GM12801 (cell line): ENCODE data around the gene S100A2.

Experiments
- TF ChIP-seq, protein P1 (sequence below): IDR thresholded peaks from one replicate; pipeline ENCODE4 v1.5.1; 2011; ENCODE audit warnings: control low read depth; ENCODE audit not compliant: insufficient read length; ENCODE audit errors: extremely low read depth

Gene S100A2

DNA sequence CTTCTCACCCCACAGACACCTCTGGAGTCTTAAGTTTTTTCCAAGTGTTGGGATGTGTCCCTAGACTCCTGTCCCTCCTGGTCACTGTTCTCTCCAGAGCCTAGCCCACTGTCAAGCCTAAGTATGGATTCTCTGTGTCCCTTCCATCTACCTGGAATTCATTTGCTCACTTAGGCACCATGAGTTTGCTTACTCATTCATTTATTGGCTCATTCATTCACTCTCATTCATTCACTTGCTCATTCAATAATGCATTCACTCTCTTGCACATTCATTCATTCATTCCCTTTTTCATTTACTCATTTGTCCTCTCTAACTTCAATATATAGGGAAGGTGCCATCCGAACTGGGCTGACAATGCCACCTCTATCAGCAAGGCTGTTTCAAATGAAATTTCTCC lies 45.7 kb upstream of the S100A2 start:
- TF ChIP-seq, protein P1, sequence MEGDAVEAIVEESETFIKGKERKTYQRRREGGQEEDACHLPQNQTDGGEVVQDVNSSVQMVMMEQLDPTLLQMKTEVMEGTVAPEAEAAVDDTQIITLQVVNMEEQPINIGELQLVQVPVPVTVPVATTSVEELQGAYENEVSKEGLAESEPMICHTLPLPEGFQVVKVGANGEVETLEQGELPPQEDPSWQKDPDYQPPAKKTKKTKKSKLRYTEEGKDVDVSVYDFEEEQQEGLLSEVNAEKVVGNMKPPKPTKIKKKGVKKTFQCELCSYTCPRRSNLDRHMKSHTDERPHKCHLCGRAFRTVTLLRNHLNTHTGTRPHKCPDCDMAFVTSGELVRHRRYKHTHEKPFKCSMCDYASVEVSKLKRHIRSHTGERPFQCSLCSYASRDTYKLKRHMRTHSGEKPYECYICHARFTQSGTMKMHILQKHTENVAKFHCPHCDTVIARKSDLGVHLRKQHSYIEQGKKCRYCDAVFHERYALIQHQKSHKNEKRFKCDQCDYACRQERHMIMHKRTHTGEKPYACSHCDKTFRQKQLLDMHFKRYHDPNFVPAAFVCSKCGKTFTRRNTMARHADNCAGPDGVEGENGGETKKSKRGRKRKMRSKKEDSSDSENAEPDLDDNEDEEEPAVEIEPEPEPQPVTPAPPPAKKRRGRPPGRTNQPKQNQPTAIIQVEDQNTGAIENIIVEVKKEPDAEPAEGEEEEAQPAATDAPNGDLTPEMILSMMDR, result no peak

DNA sequence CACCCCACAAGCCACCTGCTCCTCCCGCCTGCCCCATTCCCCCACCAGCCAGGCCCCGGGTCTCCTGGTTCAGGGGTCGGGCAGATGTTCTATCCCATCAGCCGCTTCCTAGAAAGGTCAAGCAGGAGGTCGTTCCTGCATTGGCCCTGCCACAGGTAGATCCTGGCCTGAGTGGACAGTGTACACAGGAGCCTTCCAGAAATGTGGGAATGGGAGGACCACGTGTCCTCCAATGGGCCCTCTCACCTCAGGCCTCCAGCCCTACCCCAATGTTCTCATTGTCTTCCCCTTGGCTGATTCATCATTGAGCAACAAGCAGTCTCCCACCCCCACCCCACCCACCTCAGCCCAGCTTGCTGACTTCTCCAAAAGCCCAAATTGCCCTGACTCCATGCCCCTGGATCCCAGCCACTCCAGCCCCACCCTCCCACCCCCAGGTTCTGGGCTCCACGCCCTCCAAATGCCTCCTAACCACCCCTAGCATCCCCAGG lies 45.2 kb upstream of the S100A2 start:
- TF ChIP-seq, protein P1, result no peak

DNA sequence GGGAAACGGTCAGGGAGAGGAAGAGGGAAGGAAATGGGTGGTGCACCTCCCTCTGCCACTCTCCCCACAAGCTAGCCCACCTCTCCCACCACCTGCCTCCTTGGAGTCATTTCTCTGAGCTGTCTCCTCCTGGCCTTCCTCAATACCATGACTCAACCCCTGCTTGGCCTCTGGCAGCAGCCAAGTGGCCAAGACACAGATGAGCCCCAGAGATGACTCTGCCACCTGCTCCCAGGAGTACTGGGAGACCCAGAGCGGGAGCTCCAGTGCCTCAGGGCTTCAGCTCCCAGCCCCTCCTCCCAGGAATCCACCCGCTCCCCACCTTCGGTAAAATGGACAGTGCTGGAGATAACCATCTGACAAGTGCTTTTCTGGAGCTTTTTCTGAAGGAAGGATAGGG lies 44.7 kb upstream of the S100A2 start:
- TF ChIP-seq, protein P1, result no peak

DNA sequence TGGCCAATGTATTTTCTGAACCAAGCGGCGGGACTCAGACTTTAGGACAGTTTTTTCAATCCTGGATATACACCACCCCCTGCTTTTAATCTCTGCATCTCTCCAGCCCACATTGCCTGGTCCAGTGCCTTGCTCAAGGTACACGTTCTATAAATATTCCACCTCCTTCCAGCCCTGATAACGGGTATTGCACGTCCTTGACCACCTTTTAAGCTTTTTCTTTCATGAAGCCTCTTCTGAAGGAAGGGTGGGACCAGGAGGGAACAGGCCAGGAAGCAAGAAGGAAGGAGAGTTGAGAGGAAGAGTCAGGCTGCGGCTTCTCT lies 43.9 kb upstream of the S100A2 start:
- TF ChIP-seq, protein P1, result no peak

DNA sequence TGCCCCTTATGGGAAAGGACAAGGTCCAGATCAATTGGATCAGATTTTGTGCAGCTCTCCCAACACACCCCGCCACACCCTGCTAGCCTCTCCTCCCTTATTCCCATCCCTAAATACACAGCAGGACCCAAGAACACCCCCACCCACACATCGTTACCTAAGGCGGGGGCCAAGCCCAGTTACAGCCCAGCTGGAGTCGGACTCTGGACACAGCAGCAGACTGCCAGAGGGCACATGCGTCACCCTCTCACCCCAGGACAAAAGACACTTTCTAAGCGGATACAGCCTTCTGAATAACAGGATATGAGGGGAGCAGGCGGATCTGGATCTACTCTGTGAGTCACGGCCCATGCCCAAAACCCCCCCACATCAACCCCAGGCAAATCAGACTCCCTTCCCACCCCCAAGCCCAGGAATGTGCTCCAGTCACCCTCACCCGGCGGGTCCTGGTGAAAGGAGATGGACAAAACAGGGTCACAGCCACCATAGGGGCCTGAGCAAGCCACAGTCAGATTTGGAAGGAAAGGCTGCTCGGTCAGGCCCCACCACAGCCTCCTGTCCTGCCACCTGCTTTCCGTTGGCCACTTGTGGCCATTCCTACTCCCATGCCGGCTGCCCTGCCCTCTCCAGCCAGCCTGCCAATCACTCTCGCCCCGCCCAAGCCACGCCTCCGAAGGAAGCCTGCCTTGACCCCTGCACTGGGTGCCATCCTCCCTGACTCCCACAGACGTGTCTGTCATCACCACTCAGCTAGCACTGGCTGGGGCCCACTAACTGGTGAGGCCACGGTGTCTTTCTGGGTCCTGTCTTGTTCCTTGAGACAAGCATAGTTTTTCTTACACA lies 43.3 kb upstream of the S100A2 start:
- TF ChIP-seq, protein P1, result no peak

DNA sequence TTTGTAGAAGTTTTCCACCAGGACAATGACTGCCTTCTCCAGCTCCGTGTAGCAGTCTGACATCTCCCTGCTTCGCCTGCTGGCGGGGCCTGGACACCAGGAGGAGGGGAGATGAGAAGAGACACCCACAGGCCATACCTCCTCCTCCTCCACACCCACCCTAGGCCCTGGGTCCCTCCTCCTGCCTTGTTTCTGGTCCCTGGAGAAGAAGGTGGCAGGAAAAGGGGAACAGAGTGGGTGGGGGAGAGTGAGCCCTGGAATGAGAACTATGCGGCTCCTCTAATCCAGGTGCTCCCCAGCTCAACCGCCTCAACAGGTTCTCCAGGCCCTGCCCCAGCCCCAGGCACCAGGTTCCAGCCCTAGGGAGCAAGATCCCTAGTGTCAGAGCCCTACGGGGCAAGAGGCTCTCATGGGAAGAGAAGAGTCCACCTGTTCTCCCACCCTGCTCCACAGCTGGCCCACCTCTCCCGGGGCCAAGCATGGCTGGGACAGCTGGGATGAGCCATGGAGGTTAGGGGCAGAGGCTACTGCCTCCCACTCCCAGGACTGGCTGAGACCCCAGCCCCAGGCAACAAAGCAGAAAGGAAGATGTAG lies 42.5 kb upstream of the S100A2 start:
- TF ChIP-seq, protein P1, result no peak

DNA sequence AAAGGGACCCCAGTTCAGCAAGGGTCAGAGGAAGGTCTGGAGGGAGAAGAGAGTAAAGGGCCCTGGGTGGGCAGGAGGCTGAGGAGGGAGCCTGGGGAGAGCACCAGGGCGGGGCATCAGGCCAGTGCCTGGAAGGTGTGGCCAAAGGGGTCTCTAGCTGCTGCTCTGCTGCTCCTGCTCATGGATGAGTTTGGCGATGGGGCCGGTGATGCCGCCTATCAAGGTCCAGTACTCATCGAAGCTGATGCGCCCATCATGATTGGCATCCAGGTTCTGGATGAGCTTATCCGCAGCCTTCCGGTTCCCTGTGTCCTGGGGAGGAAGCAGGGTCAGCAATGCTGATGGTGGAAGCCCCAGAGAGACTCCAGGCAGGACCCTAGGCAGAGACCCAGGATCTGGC lies 41.7 kb upstream of the S100A2 start:
- TF ChIP-seq, protein P1, result no peak
